Neural crest cell (in vitro differentiated cells): Measurements from ENCODE around the gene ZNF438. TPM values are rescaled to one million over a fixed set of nuclear protein-coding genes. Genes with fewer than 3 reads are reported as not detected.

Experiments
- DNase-seq: peaks from one replicate; pipeline ENCODE4 v3.0.0; 2021; ENCODE audit warnings: low read depth, mixed read lengths, low spot score
- H3K27ac Mint-ChIP-seq: one replicate; pipeline ENCODE4 v1.8.0; 2021; ENCODE audit warnings: mild to moderate bottlenecking, mixed read lengths; ENCODE audit not compliant: unreplicated experiment
- H3K27me3 Mint-ChIP-seq: 2 replicates; pipeline ENCODE4 v1.8.0; 2021; ENCODE audit warnings: low read depth, mild to moderate bottlenecking, mixed read lengths
- H3K36me3 Mint-ChIP-seq: 2 replicates; pipeline ENCODE4 v1.8.0; 2021; ENCODE audit warnings: low read depth, mild to moderate bottlenecking, mixed read lengths
- H3K4me1 Mint-ChIP-seq: 2 replicates; pipeline ENCODE4 v1.8.0; 2021; ENCODE audit warnings: mixed read lengths
- H3K4me3 Mint-ChIP-seq: one replicate; pipeline ENCODE4 v1.8.0; 2021; ENCODE audit warnings: mild to moderate bottlenecking, mixed read lengths
- H3K9me3 Mint-ChIP-seq: 2 replicates; pipeline ENCODE4 v1.8.0; 2021; ENCODE audit warnings: mixed read lengths
- CTCF ChIP-seq: fragments of 200-600 bp; sonication (generic); conservative IDR thresholded peaks from 2 replicates; pipeline ENCODE4 v1.5.0; 2021; ENCODE audit warnings: antibody characterized with exemption, mild to moderate bottlenecking
- total RNA-seq: library from RNA; stranded (reverse); gene quantifications from 2 replicates; pipeline ENCODE4 v1.2.1, GENCODE V29; 2021

The ZNF438 gene
- total RNA-seq, 1 donor from 2014 or later, result 3.5 TPM

DNA sequence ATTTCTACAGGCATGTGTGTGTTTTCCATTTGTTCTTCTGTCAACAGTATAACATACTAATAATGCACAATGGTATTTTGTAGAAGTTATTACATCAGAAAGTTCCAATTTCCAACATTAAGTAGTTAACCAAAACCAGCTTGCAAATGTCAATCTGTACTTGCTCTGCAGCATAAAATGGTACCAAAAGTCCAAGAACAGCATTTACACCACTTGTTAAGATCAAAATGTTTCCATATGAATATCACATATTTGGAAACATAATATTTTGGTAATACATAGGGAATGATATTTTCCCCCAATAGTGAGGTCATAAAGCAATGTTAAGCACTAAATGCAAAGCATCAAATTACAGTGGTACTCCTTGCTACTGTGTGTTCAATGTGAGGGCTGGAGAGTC lies 162.1 kb downstream of the ZNF438 start:
- TF ChIP-seq CTCF, result no peak
- no peaks in the 10 kb centered on the region for H3K4me1 Mint-ChIP-seq
- H3K4me3 Mint-ChIP-seq, result no peak overlapping the region
- DNase-seq, result no peak
- no peak overlapping the region for H3K27ac Mint-ChIP-seq
- no peaks in the 10 kb centered on the region for H3K9me3 Mint-ChIP-seq
- H3K27me3 Mint-ChIP-seq, result no peaks in the 10 kb centered on the region
- H3K36me3 Mint-ChIP-seq, result no peaks in the 10 kb centered on the region

GRCh38 chr10:30868611-30869010 lies 163.1 kb downstream of the ZNF438 start:
- no peaks in the 10 kb centered on the region for H3K36me3 Mint-ChIP-seq
- H3K27me3 Mint-ChIP-seq, result no peaks in the 10 kb centered on the region
- no peak overlapping the region for H3K27ac Mint-ChIP-seq

GRCh38 chr10:30866896-30867295 lies 164.8 kb downstream of the ZNF438 start:
- H3K27me3 Mint-ChIP-seq, result no peaks in the 10 kb centered on the region
- no peaks in the 10 kb centered on the region for H3K4me1 Mint-ChIP-seq
- H3K4me3 Mint-ChIP-seq, result no peak overlapping the region
- no peak overlapping the region for H3K27ac Mint-ChIP-seq
- no peaks in the 10 kb centered on the region for H3K36me3 Mint-ChIP-seq
- H3K9me3 Mint-ChIP-seq, result no peaks in the 10 kb centered on the region
- TF ChIP-seq CTCF, result no peak
- no peak for DNase-seq

More at GRCh38 chr10:30868611-30869010, 163.1 kb downstream of the ZNF438 start:
- no peak for DNase-seq
- H3K4me1 Mint-ChIP-seq, result no peaks in the 10 kb centered on the region
- no peak for TF ChIP-seq CTCF
- no peaks in the 10 kb centered on the region for H3K9me3 Mint-ChIP-seq
- H3K4me3 Mint-ChIP-seq, result no peak overlapping the region

DNA sequence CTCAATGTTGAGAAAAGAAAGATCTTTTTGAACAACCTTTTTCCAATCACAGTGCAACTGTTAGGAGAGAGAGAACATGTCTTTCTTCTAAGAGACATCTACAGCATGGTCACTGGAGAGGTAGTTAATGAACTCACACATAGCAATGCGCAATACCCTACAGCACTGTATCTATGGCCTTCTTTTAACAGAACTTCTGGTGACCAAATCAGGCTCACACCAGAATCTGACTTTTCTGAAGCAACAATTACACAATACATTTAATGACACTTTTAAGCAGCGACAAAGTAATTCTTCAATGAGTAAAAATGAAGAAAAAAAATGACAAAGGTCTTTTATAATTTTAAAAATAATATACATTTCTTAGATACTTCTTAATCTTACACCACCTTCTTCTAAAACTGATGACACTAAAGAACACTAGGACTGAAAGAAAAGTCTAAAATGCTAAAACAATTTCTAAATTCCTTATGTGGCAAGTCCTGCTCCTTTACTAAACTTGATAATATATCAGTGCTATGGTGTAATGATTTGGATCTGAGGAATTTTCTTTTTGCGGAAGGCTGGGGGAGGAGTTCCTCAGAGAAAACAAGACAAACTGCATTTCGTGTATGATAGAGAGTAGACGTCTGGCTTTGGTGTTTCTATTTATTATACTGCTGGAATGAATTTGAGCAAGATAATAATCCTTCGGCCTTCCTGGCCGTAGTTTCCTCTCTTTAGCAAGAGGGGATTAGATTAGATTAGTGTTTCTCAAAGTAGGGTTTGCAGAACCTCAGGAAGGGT lies 166.3 kb downstream of the ZNF438 start:
- Mint-ChIP-seq H3K27ac (no peak overlapping the region), H3K9me3 (no peaks in the 10 kb centered on the region), H3K4me1 (no peaks in the 10 kb centered on the region), H3K36me3 (no peaks in the 10 kb centered on the region), H3K27me3 (no peaks in the 10 kb centered on the region), H3K4me3 (no peak overlapping the region)
- no peak for TF ChIP-seq CTCF
- DNase-seq, result no peak

DNA sequence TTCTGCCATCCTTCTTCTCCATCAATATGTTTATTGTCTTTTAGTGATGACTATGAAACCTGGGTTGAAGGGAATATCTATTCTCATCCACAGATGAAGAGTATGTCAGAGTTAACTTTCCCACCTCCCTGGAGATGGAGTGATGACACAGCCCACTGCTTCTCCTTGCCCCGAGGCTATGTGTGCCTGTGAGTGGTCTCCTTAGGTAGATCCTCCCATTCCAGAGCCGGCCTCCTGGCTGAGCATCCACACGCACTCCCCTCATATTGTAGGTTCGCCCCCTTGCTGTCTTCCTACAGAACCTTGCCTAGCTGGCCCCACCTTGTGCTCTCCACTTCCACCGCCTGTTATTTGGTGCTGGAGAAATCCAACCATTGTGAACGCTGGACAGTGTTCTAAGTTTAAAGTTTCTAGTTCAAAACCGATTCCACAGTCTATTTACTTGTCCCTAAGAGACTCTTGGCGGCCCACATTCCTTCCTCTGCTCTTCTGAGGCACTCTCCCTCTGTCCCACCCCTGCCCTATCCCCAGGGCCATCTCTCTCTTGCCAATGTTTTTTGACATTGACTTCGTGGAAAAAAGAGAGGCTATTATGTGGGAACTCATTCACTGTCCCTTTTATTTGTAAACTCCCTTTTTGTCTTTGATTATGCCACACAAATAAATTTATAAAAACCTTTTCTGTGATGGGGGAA lies 168.0 kb downstream of the ZNF438 start:
- no peak for TF ChIP-seq CTCF
- H3K4me1 Mint-ChIP-seq, result peaks cover 2% of the 10 kb centered on the region
- H3K27ac Mint-ChIP-seq, result no peak overlapping the region
- no peak for DNase-seq
- H3K4me3 Mint-ChIP-seq, result no peak overlapping the region
- no peaks in the 10 kb centered on the region for H3K27me3 Mint-ChIP-seq
- no peaks in the 10 kb centered on the region for H3K9me3 Mint-ChIP-seq
- H3K36me3 Mint-ChIP-seq, result no peaks in the 10 kb centered on the region
